ENCODE measurements around the gene CNOT6L.

CNOT6L gene

GRCh38 chr4:77820649-77821561 is 1.7 kb upstream of the CNOT6L start:
- DNase-seq (ENCODE audit: extremely low read depth in 1 of 2, low read depth in 1 of 2) = no peak

GRCh38 chr4:77819843-77820648 is 878 bp upstream of the CNOT6L start:
- peak; percentile 88 to 94 for DNase-seq (ENCODE audit: extremely low read depth in 1 of 2, low read depth in 1 of 2)

GRCh38 chr4:77819404-77819842 is 255 bp upstream of the CNOT6L start:
- peak in 1 of 2 donors; percentile 58 for DNase-seq (ENCODE audit: extremely low read depth in 1 of 2, low read depth in 1 of 2)

DNA sequence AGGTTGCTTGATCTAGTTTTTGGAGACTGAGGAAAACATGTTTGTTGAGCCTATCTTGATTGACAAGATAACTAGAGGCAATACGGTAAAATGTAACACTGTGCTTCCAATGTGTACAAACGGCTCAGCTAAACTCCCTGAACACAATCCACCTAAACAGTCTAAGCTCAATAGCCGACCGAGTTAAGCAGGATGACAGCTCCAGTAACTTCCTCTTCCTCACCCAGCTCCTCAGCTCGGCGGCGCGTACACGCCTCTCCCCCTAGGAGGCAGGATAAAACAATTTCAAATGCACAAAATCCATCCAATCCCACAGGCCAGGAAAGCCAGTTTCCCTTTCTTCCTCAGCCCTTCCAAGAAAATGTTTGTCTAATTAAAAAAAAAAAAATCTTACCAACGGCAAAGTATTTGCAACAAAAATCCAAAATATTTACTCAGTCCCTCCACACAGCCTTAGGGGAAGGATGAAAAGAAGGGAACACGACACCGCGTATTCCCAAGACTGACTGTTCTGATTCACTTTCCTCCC is 1.0 kb downstream of the CNOT6L start:
- DNase-seq (ENCODE audit: extremely low read depth in 1 of 2, low read depth in 1 of 2) = no peak

DNA sequence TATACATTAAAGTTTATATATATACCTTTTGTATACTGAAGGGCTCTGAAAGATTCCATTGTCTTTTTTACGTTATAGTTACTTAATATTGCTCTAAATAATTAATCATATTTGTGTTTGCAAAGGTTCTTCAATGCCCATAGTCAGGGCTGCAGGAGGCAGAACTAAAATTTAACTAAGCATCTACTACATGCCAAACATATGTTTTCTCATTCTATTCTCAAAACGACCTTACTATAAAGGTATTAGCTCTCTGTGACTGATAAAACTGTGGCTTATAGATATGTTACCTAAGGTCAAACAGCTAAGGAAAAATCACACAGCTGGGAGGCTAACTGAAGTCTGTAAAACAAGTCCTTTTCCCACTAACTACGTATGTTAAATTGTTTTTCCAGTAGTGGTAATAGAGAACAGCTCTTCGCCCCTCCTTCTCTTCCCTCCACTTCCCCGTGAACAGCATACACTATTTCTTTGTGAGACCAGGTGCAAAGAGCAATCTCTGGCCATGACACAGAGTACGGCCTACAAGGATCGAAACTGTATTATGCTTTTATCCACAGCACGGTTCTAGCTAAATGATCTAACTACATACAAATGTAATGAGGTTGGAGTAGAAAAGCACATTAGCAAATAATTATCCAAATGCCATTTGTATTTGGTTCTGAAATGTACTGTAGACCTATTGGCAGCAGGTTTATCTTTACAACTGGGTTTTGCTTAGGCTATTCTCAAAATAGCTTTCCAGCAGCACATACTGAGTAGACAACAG is 1.7 kb downstream of the CNOT6L start:
- DNase-seq (ENCODE audit: extremely low read depth in 1 of 2, low read depth in 1 of 2) = no peak

DNA sequence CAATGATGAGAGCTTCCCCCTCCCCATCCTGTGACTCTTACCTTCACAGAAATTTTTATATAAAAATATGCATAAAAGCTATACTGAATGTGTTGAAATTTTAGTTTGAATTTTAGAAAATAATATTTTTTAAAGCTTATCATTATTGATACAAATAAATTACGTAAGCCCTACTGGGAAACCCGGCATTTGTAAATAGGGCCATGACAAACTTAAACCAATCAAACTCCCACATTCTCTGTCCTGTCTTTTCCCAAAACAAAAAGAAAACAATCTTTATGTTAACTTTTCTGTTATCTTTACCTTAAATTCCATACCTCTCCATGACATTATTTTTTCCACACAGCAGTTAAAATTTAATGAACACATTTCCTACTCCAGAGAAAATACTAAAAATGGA is 2.6 kb downstream of the CNOT6L start:
- DNase-seq (ENCODE audit: extremely low read depth in 1 of 2, low read depth in 1 of 2) = no peak

GRCh38 chr4:77815636-77816035 is 3.5 kb downstream of the CNOT6L start:
- no peak for DNase-seq (ENCODE audit: extremely low read depth in 1 of 2, low read depth in 1 of 2)

DNA sequence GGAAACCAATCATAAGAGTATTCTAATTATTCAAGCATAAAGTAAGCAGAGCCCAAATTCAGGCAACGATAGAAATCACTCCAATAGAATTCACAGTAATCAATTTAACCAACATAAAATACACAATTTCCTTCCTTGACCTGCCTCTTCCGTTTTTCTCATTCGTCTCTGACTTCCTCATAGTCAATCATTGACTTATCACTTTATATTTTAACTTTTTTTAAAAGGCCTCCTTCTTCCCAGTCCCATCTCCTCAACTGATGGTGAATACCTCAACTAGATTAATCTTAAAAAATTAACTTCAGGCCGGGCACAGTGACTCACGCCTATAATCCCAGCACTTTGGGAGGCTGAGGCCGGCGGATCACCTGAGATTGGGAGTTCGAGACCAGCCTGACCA is 13.3 kb downstream of the CNOT6L start:
- no peak for DNase-seq (ENCODE audit: extremely low read depth in 1 of 2, low read depth in 1 of 2)

- no peak for DNase-seq (ENCODE audit: extremely low read depth in 1 of 2, low read depth in 1 of 2)
Measured at GRCh38 chr4:77804471-77804870, 14.7 kb downstream of the CNOT6L start.

GRCh38 chr4:77802402-77802801 is 16.8 kb downstream of the CNOT6L start:
- no peak for DNase-seq (ENCODE audit: extremely low read depth in 1 of 2, low read depth in 1 of 2)

GRCh38 chr4:77801260-77801608 is 17.9 kb downstream of the CNOT6L start:
- no peak for DNase-seq (ENCODE audit: extremely low read depth in 1 of 2, low read depth in 1 of 2)

DNA sequence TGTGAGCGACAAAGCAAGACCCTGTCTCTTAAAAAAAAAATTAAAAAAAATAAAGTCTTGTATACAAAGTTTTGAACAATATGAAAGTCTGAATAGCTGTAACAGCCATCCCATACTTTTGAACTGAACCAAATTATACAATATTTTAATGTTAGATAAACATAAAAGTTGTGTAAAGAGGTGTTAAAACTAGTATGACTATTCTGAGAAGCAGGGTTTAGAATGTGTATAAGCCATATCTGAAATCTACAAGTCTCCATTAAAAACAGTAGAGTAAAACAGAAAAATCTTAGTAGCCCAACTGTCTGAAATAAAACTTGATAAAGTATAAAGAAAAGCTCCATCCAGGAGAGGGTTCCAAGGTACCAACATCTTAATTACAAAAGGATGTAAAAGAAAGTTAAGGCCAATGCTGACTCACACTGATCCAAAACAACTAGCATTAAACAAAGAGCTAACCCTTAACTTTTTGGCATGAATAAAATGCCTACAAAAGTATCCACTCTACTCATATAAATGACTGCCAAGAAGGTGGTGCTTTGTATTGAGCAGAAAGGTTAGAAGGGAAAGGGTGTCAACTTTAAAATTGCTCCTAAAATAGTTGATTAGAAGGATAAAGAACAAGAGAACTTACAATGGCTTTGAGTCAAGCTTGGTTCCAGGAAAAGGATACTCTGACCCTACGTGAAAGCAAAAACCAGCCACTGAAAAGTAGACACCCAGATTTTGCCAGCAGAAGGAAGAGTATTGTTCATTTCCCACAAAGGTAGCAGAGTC is 18.5 kb downstream of the CNOT6L start:
- no peak for DNase-seq (ENCODE audit: extremely low read depth in 1 of 2, low read depth in 1 of 2)

GRCh38 chr4:77800077-77800476 is 19.1 kb downstream of the CNOT6L start:
- no peak for DNase-seq (ENCODE audit: extremely low read depth in 1 of 2, low read depth in 1 of 2)

- no peak for DNase-seq (ENCODE audit: extremely low read depth in 1 of 2, low read depth in 1 of 2)
Measured at GRCh38 chr4:77798385-77798784, 20.8 kb downstream of the CNOT6L start.

DNA sequence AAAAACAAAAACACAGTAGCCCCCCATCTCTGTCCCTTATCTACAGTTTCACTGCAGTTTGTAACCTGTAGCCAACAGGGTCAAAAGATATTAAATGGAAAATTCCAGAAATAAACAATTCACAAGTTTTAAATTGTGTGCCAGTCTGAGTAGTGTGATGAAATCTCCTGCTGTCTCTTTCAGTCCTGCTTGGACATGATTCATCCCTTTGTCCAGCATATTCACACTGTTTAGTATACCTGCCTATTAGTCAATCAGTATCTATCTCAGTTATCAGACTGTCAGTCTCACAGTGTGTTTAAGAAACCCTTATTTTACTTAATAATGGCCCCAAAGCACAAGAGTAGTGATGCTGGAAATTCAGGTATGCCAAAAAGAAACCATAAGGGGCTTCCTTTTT is 21.9 kb downstream of the CNOT6L start:
- DNase-seq (ENCODE audit: extremely low read depth in 1 of 2, low read depth in 1 of 2) = no peak

GRCh38 chr4:77795326-77795725 is 23.8 kb downstream of the CNOT6L start:
- DNase-seq (ENCODE audit: extremely low read depth in 1 of 2, low read depth in 1 of 2) = no peak

DNA sequence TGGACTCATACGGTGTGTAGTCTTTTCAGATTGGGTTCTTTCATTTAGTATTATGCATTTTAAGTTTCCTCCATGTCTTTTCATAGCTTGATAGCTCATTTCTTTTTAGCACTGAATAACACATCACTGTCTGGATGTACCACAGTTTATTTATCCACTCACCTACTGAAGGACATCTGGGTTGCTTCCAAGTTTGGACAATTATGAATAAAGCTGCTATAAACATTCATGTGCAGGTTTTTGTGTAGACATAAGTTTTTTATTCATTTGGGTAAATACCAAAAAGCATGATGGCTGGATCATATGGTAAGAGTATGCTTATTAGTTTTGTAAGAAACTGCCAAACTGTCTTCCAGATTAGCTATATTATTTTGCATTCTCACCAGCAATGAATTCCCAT is 29.0 kb downstream of the CNOT6L start:
- no peak for DNase-seq (ENCODE audit: extremely low read depth in 1 of 2, low read depth in 1 of 2)

- no peak for DNase-seq (ENCODE audit: extremely low read depth in 1 of 2, low read depth in 1 of 2)
Measured at GRCh38 chr4:77788990-77789389, 30.2 kb downstream of the CNOT6L start.

- DNase-seq (ENCODE audit: extremely low read depth in 1 of 2, low read depth in 1 of 2) = no peak
Measured at GRCh38 chr4:77787969-77788368, 31.2 kb downstream of the CNOT6L start.

- no peak for DNase-seq (ENCODE audit: extremely low read depth in 1 of 2, low read depth in 1 of 2)
Measured at GRCh38 chr4:77785669-77786068, 33.5 kb downstream of the CNOT6L start.

Data from activated CD8-positive, alpha-beta memory T cell treated with anti-CD3 and anti-CD28 coated beads for 1 hour (primary cell).